LNCaP clone FGC (cell line): Measurements from ENCODE around the gene ADGRB3.
A peak's percentile ranks its signal among the peaks of the same experiment; 100 is the strongest.

Experiments
- DNase-seq: peaks from one replicate; pipeline ENCODE4 v3.0.0-alpha.2; 2011; ENCODE audit warnings: low read depth
- H3K4me3 ChIP-seq: 2 replicates; pipeline ENCODE4 v1.5.1; 2011; ENCODE audit warnings: mild to moderate bottlenecking, low read depth, low read length, control low read depth
- CTCF ChIP-seq: IDR thresholded peaks from 2 replicates; pipeline ENCODE4 v1.5.1; 2012; ENCODE audit warnings: mild to moderate bottlenecking; ENCODE audit not compliant: control insufficient read depth, insufficient read depth; ENCODE audit errors: extremely low read depth

ADGRB3 gene

DNA sequence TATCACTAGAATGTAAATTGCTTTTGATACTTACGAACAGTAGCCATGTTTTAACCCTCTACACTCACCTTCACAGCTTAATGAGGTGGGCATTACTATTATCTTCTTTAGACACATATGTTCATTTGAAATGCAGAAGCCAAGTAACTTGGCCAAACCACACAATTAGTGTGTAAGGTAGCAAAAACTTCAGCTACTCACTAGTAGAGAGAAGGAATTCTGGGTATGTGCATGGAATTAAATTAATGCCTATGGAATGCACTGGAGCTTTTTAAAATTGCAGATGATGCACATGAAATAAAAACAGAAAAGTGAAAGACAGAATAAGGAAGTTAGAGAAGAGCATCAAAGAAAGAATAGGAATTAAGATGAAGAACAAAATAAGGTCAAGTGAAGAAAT is 494.0 kb downstream of the ADGRB3 start:
- no peak for DNase-seq
- no peak for TF ChIP-seq CTCF
- no peak overlapping the region for H3K4me3 ChIP-seq

DNA sequence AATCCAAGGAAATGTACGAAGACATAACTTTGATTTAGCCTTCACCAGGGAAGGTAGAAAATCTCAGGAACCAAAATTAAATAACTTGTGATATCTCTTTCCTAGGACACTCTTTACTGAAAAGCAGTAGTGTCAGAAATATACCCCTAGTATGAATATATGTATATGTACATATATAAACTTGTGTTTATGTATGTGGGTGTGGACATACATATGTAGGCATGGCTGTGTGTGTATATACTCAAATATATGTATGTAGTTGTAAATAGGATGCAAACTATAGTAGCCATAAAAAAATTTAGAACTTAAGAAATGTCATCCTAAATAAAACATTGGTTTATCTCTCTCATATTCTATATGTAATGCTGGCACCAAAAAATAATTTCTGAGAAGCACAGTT is 500.8 kb downstream of the ADGRB3 start:
- H3K4me3 ChIP-seq: no peak overlapping the region
- DNase-seq: no peak
- no peak for TF ChIP-seq CTCF

DNA sequence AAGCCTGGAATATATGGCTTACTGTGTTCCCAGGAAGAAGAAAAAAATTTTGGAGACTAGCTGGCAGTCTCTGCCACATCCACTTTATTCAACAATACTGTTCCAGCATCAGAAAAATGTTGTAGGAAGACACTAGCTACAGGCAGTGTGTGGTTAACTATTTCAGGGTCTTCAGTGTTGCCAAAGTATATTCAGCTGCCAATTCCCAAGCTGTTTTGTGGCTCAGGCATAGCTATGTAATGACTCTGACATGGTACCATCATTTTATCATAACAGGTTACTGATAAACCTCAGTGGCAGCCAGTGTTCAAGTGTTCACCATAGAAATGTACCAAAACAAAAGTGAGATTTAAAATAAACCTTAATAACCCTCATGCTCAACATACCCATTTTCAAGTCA is 503.1 kb downstream of the ADGRB3 start:
- TF ChIP-seq CTCF: no peak
- DNase-seq: no peak
- no peak overlapping the region for H3K4me3 ChIP-seq

GRCh38 chr6:69138893-69139494 is 503.9 kb downstream of the ADGRB3 start:
- H3K4me3 ChIP-seq: no peak overlapping the region
- no peak for TF ChIP-seq CTCF
- DNase-seq: no peak

DNA sequence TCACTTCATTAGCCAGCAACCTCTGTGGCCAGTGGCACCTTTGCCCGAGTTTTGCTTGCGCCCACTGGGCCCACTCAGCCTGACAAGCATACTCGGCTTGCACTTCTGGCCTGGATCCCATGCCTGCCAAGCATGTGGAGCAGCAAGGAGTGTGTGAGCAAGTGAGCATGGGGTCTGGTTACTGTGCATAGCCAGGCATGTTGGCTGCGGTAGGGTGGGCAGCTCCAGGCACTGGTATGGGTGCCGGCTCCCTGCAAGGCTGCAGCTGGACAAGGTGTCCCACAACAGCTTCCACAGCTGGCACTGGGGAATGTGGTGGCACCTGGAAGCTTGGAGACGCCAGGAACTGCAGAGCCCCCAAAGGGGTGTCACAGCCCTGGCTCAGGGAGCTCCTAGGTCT is 510.0 kb downstream of the ADGRB3 start:
- H3K4me3 ChIP-seq: no peak overlapping the region
- TF ChIP-seq CTCF: no peak
- no peak for DNase-seq

GRCh38 chr6:69146385-69146784 is 511.3 kb downstream of the ADGRB3 start:
- H3K4me3 ChIP-seq: no peak overlapping the region
- no peak for TF ChIP-seq CTCF
- DNase-seq: no peak

GRCh38 chr6:69155467-69155866 is 520.4 kb downstream of the ADGRB3 start:
- DNase-seq: no peak
- no peak overlapping the region for H3K4me3 ChIP-seq

More at GRCh38 chr6:69155467-69155866, 520.4 kb downstream of the ADGRB3 start:
- TF ChIP-seq CTCF: peak; percentile 25; the same call in 1 of the 2 replicates
